NOMO-1 (cell line): ENCODE measurements around the gene SLC12A1.
A peak's percentile ranks its signal among the peaks of the same experiment; 100 is the strongest.

Experiments
- DNase-seq, 2 experiments: peaks; one replicate each; lab custom pipeline; 2025; ENCODE audit not compliant: unreplicated experiment in 2 of 2; lab: John Stamatoyannopoulos, UW

SLC12A1 gene

DNA sequence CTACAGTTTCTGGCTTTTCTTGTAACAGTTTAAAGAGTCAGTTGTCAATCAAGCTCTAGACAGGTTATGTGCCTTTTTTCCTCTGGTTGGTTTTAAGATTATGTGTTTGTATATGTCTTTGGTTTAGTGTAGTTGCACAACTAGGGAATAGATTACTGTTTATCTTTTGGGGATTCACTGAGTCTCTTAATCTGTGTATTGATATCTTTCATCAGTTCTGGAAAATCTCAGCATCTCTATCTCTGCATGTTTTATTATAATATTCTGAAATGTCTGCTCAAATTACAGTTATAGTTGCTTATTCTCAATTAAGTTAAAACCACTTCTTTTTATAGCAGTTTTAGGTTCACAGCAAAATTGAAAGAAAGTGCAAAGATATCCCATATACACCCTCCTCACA is 139.4 kb downstream of the SLC12A1 start:
- DNase-seq = no peak

DNA sequence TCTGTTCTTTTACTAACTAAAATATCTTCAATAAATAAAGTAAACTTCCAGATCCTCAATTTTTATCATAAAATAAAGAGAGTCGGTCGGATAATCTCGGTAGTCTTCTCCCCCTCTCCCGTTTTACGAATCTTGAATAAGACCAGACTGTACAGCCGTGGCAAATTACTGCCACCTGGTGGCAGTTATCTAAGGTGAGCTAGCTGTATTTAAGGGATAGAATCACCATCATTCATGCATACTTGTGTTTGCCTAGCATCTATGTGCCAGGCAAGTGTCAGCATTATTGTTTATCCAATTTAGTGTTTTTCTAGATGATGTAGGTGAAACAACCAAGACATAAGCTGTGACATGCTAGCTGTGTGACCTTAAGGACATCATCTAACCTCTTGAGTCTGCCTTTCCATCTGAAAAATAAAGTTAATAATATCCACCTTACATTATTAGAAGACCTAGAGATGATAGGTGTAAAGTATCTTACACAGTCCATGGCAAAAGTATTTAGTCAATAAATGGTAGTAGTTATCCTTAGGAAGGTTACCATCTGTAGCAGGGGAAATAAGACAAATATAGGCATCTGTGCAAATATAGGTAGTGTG is 146.5 kb downstream of the SLC12A1 start:
- peak; percentile 44 to 64 for DNase-seq
